Hypothalamus (tissue), 51 donors: ENCODE data around the gene SPATA9.

Experiments
- DNase-seq, 51 donors: peaks; one replicate each; lab custom pipeline; 2025; lab: John Stamatoyannopoulos, UW

SPATA9 gene, protein sequence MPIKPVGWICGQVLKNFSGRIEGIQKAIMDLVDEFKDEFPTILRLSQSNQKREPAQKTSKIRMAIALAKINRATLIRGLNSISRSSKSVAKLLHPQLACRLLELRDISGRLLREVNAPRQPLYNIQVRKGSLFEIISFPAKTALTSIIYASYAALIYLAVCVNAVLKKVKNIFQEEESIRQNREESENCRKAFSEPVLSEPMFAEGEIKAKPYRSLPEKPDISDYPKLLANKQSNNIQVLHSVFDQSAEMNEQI

DNA sequence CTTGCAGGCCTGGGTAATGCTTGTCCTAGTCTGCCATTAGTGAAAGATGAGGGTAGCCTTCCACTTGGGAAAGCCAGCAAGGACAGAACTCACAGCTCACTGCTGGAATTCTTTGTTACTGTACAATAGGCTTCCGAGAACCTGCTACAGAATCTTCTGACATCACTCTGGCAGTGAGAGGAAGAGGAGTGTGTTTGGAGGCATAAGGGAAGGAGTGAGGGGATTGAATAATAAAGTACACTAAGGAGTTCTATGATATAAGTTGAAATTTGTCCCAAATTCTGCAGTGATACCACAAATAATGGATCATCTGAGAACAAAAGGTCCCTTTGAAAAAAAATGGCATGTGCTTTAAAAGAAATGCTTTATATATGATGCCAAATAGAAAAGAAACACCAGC is at the start of gene SPATA9:
Gene SPATA9, minus strand, starts transcription at position 101 of the 400 bp plus-strand sequence. CDS start 137 bp downstream, outside the sequence.
- DNase-seq = no peak

DNA sequence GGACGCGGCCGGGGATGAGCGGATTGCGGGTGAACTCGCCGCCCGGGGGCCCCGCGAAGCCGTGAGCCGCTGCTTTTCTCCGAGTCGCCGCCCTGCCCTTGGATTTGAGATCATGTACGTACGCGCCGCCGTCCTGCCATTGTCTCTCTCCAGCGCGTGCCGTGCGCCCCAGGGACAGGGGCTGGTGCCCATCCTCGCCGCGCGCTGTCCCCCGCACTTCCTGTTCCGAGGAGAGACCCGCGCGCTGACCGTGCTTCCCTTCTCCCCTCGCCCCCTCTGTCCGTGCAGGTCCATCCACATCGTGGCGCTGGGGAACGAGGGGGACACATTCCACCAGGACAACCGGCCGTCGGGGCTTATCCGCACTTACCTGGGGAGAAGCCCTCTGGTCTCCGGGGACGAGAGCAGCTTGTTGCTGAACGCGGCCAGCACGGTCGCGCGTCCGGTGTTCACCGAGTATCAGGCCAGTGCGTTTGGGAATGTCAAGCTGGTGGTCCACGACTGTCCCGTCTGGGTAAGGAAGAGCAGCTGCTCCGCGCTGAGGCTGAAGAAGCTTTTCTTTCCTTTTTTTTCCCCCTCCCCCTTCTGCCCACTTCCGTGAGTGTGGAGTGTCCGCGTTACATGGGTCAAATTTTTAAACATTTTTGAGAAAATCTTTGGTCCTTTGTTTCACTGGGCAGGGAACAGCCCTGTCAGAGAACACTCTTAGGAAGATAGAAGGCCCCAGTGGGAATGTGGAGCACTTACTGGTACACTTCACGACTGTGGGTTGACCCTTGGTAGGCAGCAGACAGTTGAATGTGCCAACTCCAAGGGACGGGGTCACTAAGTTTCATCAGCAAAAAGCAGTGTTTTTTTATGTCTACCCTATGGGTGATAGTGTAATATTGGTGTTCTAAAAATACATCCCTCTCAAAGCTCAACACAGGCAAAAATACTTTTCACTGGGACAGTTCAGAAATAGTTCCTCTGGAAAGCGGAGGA is 49.1 kb upstream of the SPATA9 start:
- DNase-seq = peak in 42 of 51 donors; percentile 6 to 76 (median 58)

DNA sequence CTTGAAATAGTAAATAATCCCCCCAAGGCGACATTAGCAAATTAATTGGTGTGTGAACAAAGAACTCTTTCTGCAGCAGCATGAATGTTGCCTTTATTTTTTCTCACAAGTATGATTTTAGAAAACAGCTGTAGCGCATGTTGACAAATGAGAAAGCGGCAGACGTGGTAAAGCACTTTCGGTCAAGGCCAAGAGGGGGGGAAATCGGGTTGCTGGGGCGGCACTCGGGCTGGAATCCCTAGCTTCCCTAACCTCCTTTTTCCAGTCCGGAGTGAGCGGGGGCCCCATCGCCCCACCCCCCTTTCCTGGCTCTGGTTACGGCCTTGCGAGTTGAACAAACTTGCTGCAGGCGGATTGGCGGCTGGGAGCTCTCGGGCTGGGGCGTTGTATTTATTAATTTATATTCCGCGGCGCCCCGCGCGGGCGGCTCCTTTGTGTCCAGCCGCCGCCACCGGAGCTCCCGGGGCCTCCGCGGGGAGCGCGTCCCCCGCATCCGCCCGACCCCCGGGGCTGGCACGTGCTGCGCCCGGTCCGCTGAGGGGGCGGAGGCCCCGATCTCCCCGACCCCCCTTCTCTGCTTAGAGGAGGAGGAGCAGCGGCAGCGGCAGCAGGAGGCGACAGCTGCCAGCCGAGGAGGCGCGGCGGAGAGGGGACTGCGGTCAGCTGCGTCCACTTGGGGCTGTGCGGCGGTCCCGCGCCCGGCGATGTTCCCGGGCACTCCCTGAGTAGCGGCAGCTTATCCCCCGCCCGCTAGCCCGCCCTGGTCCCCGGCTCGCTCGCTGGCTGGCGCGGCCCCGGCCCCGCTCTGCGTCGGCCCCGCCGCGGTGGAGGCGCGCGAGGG is 48.2 kb upstream of the SPATA9 start, which contains the start of gene RHOBTB3:
Gene RHOBTB3, plus strand, starts transcription at position 607 of the 841 bp plus-strand sequence. CDS start 347 bp downstream, outside the sequence.
- DNase-seq = peak; percentile 49 to 95 (median 87)

DNA sequence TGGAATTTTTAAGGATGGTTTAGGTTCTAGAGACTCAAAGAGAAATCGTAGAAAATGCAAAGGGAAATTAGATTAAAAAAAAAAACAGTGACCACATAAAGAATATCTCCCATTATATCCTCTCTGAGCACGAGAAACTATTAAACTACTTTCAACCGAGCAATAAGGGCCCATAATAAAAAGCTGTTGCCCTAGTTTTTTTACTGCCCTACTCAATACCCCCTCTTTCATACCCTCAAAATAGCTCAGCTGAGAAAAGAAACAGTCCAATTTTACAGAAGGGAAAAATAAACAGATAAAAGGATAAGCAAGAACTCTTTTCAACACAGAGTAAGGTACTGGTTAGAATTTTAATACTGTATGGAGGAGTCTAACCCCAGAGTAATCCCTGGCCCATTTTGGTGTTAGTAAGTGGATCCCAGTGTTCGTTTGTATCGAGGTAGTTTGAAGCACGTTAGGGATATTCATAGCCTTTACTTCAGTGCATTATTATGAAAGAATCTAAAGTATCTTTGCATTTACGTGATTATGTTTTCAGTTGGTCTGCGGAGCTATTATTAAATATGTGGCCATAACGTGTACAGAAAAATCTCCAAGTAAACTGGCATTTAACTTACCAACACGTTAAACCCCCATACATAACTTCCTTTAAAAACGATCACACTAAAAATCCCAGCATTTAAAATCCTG is 47.4 kb upstream of the SPATA9 start:
- peak in 1 of 51 donors; percentile 57 for DNase-seq

DNA sequence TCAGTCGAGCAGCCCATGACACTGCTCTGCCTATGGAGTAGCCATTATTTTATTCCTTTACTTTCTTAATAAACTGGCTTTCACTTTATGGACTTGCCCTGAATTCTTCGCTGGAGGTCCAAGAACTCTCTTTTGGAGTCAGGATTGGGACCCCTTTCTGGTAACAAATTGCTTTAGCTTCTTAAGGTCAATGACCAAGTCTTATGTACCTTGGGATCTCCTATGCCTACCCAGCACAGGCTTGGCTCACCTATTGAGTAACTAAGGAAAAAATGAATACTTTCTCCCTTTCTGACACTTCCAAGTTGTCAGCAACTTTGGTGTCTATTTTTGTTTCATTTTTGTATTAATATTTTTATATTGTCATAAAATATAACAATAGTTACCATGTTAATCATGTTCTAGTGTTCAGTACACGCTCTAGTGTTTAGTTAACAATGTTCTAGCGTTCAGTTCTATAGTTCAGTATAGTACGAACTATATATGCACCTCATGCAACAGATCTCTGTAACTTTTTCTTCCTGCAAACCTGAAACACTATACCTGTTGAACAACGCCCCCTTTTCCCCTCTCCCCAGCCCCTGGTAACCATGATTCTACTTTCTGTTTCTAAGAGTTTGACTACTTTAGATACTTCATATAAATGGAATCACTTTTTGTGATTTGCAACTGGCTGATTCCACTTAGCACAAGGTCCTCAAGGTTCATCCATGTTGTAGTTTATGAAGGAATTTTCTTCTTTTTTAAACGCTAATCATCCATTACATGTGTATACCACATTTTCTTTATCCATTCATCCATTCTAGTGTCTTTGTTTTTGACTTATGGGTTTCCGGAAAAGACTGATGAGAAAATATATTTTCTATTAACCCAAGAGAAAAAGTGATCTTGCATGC is 46.6 kb upstream of the SPATA9 start:
- DNase-seq = no peak

DNA sequence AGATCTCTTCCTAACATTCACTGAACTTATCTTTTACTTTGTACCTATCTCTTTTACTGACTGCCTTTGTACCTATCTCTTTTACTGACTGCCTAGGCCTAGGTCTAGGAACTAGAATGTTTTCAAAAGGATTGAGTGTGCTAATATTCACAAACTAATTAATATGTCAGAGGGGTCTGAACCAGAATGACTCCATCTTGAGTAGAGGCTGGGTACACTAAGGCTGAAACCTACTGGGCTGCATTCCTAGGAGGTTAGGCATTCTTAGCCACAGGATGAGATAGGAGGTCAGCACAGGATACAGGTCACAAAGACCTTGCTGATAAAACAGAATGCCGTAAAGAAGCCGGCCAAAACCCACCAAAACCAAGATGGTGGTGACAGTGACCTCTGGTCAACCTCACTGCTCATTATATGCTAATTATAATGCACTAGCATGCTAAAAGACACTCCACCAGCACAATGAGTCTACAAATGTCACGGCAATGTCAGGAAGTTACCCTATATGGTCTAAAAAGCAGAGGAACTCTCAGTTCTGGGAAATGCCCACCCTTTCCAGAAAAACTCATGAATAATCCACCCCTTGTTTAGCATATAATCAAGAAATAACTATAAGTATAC is 45.8 kb upstream of the SPATA9 start:
- DNase-seq = no peak

DNA sequence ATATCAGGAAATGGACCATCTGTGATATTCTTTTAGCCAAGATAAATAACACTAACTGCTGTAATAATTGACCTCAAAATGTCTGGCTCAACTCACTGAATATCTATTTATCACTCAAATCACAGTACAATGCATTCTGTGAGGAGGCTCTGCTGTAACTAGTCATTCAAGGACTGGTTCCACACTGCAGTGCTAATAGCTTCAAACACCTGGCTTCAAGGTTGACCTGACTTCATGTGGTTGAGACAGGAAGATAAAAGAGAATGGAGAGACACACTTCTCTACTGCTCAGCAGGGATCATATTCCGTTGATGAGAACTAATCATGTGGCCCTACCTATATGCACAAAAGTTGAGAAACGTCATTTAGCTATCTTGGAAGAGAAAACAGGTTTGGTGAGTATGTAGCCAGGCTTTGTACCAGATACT is 45.0 kb upstream of the SPATA9 start:
- no peak for DNase-seq

DNA sequence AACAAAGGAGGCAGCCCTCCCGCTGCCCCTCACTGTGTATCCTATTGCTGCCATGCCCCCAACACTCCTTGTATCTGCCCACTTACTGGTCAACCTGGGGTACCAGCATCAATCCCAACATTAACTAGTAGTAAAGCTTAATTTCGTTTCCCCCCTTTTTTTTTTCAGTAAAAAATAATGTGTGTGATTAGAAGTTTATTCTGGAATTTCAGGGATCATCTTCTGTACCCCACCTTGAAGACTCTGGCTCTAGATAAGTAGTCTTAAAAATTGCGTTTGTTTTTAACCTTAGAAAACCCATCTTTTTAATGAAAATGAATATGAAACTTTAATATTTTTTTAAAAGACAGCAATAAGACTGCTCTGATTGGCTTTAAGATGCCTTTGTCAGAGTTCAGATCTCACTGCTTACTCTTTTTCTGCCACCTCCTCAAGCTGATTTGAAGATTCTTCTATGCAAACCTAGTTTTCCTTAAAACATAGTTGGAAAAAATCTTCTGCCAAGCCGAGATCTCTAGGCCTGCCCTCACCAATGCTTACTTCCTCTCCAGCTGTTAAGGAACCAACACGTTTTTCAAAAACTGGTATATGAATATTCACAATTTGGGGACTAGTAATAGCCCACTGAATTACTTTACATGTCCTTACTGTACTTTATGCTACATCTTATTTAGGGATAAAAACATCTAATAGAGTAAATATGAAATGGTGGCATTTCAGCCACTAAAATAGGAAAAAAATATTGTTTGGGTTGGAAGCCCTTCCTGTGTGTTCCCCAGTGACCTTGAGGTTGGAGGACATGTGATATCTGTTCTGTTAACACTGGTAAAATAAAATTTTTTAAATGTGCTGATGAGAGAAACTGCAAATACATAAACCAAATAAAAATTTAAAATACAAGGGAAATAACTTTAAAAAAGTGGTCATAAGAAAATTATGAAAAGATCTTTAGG is 44.3 kb upstream of the SPATA9 start:
- no peak for DNase-seq

DNA sequence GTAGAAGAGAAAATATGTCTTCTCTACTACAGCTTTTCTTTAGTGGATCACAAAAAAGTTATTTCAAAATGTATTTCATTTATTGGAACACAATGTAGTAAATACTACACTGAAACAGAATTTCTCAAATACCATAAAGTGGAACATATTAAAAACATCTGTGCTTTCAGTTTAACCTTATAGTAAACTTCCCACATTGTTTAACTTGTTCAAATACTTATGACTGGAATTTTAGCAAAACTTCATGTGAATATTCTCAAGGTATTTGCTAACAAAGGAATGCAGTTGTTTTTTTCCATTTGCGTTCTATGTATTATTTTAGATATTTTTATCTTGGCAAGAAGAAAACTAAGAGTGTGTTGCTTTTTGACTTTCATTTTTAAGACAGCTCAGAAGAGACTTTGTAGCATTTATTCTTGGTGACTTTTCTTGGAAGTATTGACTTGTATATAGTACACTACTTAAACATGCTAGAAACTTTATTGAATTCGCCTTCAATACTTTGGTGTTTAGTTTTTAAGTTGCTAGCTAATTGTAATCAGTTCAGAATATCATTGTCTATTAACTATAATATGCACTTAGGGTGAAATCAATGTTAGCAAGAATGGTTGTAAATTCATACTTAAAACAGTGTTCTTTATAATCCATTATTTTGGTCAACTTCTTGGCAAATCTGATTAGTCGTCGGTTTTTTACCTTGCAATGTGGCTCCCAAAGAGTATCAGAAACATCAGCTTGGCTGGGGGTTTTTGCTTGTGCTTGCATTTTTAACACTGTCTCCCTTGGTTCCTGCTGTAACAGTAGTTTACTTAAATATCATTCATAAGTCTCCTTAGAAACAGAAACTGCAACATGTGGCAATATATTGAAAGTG is 43.4 kb upstream of the SPATA9 start:
- DNase-seq = no peak

DNA sequence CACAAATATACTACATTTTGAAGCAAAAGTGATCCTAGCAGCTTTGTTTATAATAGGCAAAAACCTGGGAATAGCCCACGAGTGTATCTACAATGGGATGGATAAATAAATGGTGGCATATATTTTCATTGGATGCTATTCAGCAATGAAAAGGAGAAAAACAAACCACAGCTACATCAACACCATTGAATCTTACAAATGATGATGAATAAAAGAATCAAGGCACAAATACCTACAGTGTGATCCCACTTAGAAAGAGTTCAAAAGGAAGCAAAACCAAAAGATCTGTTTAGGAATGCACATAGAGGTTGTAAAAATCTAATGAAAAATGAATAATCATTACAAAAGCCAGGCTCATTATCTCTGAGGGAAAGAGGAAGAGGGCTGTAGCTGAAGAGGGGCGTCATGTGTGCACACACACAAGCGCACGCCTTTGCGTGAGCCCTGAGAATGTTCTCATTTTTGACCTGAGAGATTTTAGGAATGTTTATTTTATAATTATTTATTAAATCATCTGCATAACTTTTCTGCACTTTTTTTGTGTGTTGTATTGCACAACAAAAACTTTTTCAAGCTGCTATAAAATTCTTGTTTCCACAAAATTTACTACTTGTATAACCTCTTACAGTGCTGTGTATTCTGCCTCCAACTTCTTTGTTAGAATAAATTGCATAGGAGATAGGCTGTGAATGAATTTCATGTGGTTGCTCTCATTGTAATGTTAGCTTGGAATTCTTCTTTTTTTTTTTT is 42.5 kb upstream of the SPATA9 start:
- no peak for DNase-seq

DNA sequence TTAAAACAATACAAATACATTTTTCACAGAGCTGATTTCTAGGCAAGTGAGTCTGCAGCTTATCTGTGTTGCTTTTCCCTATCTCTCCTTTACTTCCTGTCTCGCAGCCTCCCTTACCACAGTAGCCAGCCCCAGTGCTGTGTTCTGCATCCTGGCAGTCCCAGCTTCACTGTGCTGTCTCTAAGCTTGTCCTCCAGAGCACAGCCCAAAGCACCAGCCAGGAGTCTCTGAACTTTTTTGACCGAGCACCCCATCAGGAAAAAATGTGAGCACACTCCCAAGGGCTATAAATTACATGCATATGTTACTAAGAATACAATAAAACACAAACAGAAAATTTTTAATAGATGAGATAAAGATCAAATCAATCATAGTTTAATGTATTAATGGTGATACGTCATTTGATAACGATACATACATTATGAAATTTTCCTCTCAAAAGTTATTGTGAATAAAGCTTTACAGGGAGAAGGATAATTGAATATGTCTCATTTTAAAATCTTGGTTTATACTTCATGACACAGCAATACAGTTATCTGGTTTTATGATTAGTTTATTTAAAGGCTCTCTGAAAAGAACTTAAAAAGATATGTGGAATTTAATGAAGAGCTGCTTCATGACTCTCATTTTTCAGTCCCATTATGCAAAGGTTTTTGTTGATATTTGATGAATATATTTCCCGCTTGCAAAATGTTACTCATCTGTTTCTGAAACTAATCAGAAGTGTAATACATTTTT is 41.0 kb upstream of the SPATA9 start:
- DNase-seq = no peak

DNA sequence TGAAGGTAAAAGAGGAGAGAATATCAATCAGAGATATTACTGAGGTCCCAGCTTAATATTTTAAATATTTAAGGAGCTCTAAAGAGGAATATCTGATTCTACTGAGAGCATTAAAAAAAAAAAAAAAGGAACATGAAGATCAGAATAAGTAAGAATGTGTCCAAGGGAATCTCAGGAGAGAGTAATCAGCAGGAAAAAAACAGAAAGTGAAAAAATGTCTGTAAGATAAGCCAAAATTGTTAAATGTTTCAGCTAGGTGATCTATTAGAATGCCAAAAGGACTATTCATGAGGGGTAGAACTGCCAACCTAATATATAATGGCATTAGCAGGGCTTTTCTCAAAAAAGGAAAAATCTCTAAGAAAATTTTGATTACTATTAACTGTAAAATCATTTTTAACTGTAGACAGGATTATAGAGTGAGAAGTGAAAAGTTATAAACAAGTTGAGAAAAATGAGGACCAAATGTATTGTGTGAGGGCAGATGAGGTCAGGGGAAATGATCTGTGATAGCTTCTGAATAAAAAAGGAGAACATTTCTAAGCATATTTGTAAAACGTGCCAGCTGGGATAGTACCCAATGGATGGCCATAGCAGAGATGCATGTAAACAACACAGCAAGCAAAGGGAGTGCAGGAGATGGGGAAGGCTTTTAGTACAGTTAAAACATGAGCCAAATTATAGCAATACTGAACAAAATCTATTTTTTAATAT is 38.9 kb upstream of the SPATA9 start:
- DNase-seq = no peak

DNA sequence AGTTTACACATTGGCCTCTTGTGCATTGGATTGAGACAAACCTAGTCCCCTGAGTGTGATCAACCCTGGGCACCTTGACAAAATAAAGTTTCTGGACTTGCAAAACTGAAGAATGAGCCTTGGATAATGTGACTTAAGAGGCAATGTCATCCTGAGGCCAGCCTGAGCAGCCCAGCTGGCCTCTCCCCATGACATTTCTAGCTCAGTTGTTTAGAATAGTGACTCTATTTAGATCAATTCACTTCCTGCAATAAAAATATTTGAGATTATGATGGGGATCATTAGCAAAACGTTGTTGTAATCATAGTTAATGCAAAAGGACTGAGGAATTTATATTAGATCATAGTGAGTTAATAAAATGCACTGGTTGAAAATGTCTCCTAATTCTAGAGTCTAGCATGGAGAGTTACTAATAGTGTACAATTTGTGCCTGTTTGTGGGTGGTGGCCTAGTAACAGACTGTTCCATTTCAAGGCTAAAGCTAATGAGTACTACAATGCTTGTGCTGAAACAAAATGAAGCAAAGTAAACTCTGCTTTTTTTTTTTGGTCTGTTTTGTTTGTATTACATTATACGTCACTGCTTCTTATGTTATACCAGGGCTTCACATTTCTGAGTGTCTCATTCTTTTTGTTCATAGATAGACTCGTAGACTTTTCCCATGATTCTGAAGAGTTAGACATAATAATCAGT is 37.4 kb upstream of the SPATA9 start:
- DNase-seq = peak in 1 of 51 donors; percentile 25

DNA sequence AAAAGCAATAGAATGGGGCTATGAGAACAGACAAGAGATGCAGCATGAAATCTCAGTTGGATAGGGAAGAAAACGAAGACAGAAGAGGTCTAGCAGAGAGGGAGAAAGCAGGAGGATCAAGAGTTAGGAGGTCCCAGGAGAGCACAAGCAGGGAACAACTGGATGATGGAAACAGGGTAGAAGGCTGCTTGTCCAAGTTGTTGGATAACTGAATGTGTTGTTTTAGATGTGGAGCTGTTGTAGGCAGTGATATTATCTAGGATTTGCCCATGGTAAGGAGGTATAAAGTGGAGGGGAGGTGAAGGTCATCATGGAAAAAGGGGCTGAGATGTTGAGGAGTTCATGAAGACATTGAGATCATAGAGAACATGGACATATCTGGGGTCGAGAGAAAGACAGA is 35.9 kb upstream of the SPATA9 start:
- DNase-seq = no peak
